Measurements from ENCODE around the gene EPS8.
"Not testable (repeated sequence)": the region's sequence is repeated elsewhere in the genome, so short reads cannot be mapped to it uniquely, and the experiment has no call there.

Gene EPS8

GRCh38 chr12:15752785-15753184 lies 36.4 kb downstream of the EPS8 start:
- TF ChIP-seq CTCF (conservative IDR thresholded peaks at IDR 0.05), result no peak
- no peak overlapping the region for H3K27ac ChIP-seq

- no peak for TF ChIP-seq CTCF (conservative IDR thresholded peaks at IDR 0.05)
- no peak overlapping the region for H3K27ac ChIP-seq
Measured at GRCh38 chr12:15751741-15752140, 37.4 kb downstream of the EPS8 start.

- H3K27ac ChIP-seq, result no peak overlapping the region
- TF ChIP-seq CTCF (conservative IDR thresholded peaks at IDR 0.05), result no peak
Measured at GRCh38 chr12:15749937-15750336, 39.3 kb downstream of the EPS8 start.

- H3K27ac ChIP-seq, result not testable (repeated sequence)
Measured at GRCh38 chr12:15741870-15742269, 47.3 kb downstream of the EPS8 start.

GRCh38 chr12:15741082-15741481 lies 48.1 kb downstream of the EPS8 start:
- no peak overlapping the region for H3K27ac ChIP-seq
- TF ChIP-seq CTCF (conservative IDR thresholded peaks at IDR 0.05), result no peak

GRCh38 chr12:15740389-15740788 lies 48.8 kb downstream of the EPS8 start:
- H3K27ac ChIP-seq, result not testable (repeated sequence)

GRCh38 chr12:15738438-15739015 lies 50.7 kb downstream of the EPS8 start:
- TF ChIP-seq CTCF (conservative IDR thresholded peaks at IDR 0.05), result no peak
- no peak overlapping the region for H3K27ac ChIP-seq

- TF ChIP-seq CTCF (conservative IDR thresholded peaks at IDR 0.05), result no peak
- no peak overlapping the region for H3K27ac ChIP-seq
Measured at GRCh38 chr12:15735837-15736615, 53.2 kb downstream of the EPS8 start.
